NCI-H345 (cell line): ENCODE results near the gene LIMK2.
A peak's percentile ranks its signal among the peaks of the same experiment; 100 is the strongest.
"Not testable (repeated sequence)": the region's sequence is repeated elsewhere in the genome, so short reads cannot be mapped to it uniquely, and the experiment has no call there.

Source experiments
- DNase-seq: peaks from one replicate; lab custom pipeline; 2025; lab: John Stamatoyannopoulos, UW

Gene LIMK2

GRCh38 chr22:31290494-31291471 is 78.7 kb downstream of the LIMK2 start:
- peak; percentile 84 for DNase-seq

DNA sequence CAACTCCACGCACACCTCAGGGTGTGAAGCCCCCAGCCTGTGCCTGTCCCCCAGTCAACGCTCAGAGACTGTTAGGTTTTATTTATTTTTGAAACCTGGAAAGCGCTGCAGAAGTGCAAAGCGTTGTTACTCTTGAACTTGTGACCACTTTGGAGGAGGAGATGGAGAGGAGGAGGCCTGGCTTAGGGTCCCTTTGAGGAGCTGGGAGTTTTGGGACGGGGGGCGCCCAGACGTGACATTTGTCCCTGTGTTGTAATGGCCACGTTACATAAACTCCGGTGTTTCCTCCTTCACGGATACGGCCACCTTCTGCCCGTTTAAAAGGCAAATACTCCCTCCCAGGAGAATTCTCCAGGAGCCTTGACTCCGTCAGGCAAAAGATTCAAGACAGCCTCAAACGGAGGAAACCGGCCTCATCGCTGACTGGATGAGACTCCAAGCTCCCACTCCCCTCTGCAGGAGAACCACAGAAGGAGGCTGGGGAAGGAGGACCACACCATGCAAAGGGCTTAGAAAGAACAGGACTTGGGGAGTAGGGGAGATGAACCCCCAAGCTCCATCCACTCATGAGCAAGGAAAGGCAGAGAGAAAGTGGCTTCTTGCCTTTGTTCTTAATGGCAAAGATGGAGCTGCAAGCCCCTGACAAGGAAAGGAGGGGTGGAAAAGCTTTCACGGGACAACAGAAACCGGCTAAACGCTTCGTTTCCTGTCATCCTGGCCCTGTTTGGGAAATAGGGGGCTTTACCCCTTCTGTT is 79.6 kb downstream of the LIMK2 start:
- DNase-seq = no peak

GRCh38 chr22:31292236-31292989 is 80.3 kb downstream of the LIMK2 start, which contains the start of gene PIK3IP1:
Gene PIK3IP1, minus strand, starts transcription at chr22:31292488. Its CDS starts 144 bp downstream, at chr22:31292344.
- peak; percentile 83 for DNase-seq

- no peak for DNase-seq
Measured at GRCh38 chr22:31295360-31295759, 83.3 kb downstream of the LIMK2 start.

DNA sequence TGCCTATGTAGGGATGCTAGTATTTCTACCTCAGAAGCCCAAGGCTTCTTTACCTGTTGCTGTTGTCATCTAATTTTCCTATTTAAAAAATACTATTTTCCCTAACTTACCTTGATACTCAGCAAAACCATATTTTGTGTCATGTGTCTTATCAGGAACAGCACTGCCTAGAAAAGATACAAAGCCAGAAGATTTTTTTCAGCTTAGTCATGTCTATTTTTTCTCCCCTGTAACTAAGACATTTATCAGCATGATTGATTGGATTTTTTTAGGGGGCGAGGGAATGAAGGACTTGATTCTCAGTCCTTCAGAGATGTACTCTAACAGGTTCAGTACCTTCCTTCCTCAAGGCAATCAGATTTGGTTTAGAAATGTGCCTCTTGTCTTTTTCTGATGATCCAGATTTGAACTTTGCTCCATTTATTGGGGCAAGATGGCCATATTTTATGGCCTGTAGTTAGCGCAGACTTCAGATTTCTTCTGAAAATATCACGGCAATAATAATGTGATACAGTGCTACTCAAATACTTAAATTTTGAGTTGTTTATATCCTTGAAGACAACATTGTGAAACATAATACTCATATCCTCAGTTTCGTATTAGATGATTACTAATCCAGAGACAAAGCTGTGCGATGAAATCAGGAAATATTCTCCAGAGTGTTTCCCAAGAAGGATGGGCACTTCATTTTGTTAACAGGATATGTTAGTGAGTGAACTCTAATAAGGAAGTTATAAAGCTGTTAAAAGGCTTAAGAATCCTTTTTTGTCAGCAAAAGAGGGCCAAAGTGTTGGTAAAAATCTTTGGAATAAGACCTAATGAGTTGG is 83.9 kb downstream of the LIMK2 start:
- no peak for DNase-seq

- no peak for DNase-seq
Measured at GRCh38 chr22:31300896-31301295, 88.8 kb downstream of the LIMK2 start.

- no peak for DNase-seq
Measured at GRCh38 chr22:31302006-31302405, 89.9 kb downstream of the LIMK2 start.

GRCh38 chr22:31302537-31302936 is 90.4 kb downstream of the LIMK2 start:
- DNase-seq = no peak

DNA sequence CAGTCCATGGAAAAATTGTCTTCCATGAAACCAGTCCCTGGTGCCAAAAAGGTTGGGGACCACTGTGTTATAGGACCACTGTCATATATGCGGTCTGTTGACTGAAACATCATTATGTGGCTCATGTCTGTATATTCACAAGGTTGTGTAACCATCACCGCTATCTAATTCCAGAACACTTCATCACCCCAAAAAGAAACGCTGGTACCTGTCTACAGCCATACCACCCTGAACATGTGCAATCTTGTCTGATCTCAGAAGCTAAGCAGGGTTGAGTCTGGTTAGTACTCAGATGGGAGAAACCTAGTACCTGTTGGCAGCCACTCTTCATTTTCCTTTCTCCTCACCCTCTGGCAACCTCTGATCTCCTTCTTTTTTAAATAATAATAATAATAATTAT is 93.1 kb downstream of the LIMK2 start:
- no peak for DNase-seq

DNA sequence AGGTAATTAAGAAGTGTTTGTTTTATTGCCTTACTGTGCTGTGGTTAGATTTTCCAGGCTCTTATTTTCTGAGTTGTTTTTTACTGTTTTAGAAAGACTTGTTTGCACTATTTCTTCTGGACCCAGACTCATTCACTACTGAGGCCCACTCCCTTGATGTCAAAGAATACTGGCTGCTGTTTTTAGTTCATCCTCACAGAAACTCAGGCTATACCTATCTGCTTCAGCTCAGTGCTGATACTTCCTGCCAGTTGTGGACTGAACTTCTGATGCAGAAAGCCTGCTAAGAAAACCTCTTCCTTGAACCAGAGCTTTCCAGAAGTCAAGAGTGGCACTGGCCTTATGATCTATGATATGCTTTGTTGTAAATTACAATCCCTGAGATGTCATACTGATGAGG is 96.1 kb downstream of the LIMK2 start:
- DNase-seq = no peak

GRCh38 chr22:31313366-31314147 is 101.5 kb downstream of the LIMK2 start:
- DNase-seq = peak; percentile 77

DNA sequence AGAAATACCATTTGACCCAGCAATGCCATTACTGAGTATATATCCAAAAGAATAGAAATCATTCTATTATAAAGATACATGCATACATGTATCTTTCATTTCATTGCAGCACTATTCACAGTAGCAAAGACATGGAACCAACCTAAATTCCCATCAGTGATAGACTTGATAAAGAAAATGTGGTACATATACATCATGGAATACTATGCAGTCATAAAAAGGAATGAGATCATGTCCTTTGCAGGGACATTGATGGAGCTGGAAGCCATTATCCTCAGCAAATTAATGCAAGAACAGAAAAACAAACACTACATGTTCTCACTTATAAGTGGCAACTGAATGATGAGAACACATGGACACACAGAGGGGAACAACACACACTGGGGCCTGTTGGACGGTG is 102.1 kb downstream of the LIMK2 start:
- DNase-seq = not testable (repeated sequence)

GRCh38 chr22:31321421-31321820 is 109.3 kb downstream of the LIMK2 start:
- DNase-seq = no peak

GRCh38 chr22:31323578-31324550 is 111.8 kb downstream of the LIMK2 start:
- DNase-seq = no peak

DNA sequence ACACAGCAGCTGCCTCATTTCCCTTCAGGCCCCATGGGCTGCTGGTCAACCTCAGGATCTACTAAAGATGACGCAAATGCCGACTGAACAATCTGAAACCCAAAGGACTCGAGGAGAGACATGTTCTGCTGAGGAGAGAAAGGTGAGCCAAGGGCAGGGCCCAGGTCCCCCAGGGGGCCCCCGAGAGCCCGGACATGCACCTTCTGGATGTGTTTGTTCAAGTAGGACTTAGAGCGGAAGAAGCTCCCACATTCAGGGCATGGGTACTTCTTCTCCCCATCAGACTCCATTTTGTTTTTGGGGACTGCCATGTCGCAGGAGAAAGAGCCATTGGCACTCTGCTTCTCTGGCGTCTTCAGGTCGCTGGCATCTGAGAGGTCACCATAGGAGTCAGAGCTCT is 114.8 kb downstream of the LIMK2 start:
- DNase-seq = no peak

- DNase-seq = no peak
Measured at GRCh38 chr22:31327806-31328543, 115.9 kb downstream of the LIMK2 start.

DNA sequence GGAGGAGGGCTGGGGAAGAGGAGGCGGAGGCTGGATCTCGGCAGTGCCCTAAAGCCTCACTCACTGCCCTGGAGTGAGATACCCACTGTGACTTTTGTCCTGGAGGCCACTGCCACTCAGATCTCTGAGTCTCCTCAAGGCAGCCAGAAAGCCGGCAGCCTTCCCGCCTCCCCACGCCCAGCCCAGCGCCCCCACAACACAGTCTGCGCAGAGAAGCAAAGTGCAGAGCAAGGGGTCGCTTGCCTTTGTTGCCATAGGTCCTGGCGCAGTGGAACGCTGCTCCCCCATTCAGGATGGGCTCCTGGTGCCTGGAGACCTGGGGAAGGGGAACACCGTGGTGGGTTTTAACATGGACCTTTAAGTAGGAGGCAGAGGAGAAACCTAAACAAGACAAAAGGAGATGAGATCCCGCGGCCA is 116.5 kb downstream of the LIMK2 start:
- no peak for DNase-seq

GRCh38 chr22:31329029-31329428 is 116.9 kb downstream of the LIMK2 start:
- DNase-seq = no peak
